Heart left ventricle (tissue), 16 donors: ENCODE data around the gene IGFL2. TPM values are rescaled to one million over a fixed set of nuclear protein-coding genes. Genes with fewer than 3 reads are reported as not detected.
"Not testable (repeated sequence)": the region's sequence is repeated elsewhere in the genome, so short reads cannot be mapped to it uniquely, and the experiment has no call there.

Experiments
- ATAC-seq, 4 donors: fragments of 200-7000 bp; cut with Tn5 transposase; one replicate each; pipeline ENCODE4 v1.9.1; 2020 to 2022; ENCODE audit warnings: moderate library complexity in 4 of 4, mild to moderate bottlenecking in 3 of 4, moderate number of reproducible peaks in 1 of 4
- DNase-seq, 5 donors: peaks; one replicate each; pipeline ENCODE4 v3.0.0-alpha.2; 2020
- H3K27ac ChIP-seq, 12 donors: fragments of 200-600 bp; sonication (generic) in 4 of 12; one replicate each; pipeline versions ENCODE4 v1.5.0 to v1.8.0; 2016 to 2022; ENCODE audit warnings: mild to moderate bottlenecking in 2 of 12
- H3K27me3 ChIP-seq, 9 donors: fragments of 200-600 bp; sonication (generic) in 2 of 9; one replicate each; pipeline versions ENCODE4 v1.5.1 to v1.8.0; 2016 to 2022; ENCODE audit warnings: mild to moderate bottlenecking in 3 of 9
- H3K36me3 ChIP-seq, 9 donors: fragments of 200-600 bp; sonication (generic) in 2 of 9; one replicate each; pipeline versions ENCODE4 v1.5.0 to v1.8.0; 2018 to 2022; ENCODE audit warnings: mild to moderate bottlenecking in 2 of 9
- H3K4me1 ChIP-seq, 12 donors: fragments of 200-600 bp; sonication (generic) in 4 of 12; one replicate each; pipeline versions ENCODE4 v1.5.0 to v1.8.0; 2016 to 2022; ENCODE audit warnings: mild to moderate bottlenecking in 3 of 12
- H3K4me3 ChIP-seq, 12 donors: fragments of 200-600 bp; sonication (generic) in 4 of 12; one replicate each; pipeline versions ENCODE4 v1.5.0 to v1.8.0; 2017 to 2022; ENCODE audit warnings: mild to moderate bottlenecking in 9 of 12, moderate library complexity in 4 of 12
- H3K9me3 ChIP-seq, 12 donors: fragments of 200-600 bp; sonication (generic) in 4 of 12; one replicate each; pipeline versions ENCODE4 v1.5.0 to v1.8.0; 2016 to 2022; ENCODE audit warnings: mild to moderate bottlenecking in 1 of 12
- POLR2A ChIP-seq, 2 donors: fragments of 450-650 bp; IDR thresholded peaks; one replicate each; pipeline ENCODE4 v1.6.1; 2017; ENCODE audit warnings: antibody characterized with exemption in 2 of 2, mild to moderate bottlenecking in 2 of 2, moderate library complexity in 2 of 2
- WGBS, 4 donors: extraction: QIAGEN DNeasy Blood & Tissue Kit in 2 of 4; methylation state at CpG; one replicate each; pipeline versions ENCODE4 v1.1.5 to v1.1.7; 2013 to 2018; 5-methylcytosine and 5-hydroxymethylcytosine counted together
- intact Hi-C, 10 donors: fragments of 100-400 bp; cut with DNase I; formaldehyde crosslinking; loops; one replicate each; pipeline versions ENCODE4 v1.11.1 to v1.14.2; 2022
- polyA plus RNA-seq, 2 donors: library from polyadenylated mRNA; stranded (reverse); fragments of 200-250 nt; gene quantifications; one replicate each; pipeline ENCODE4 v1.2.3, GENCODE V29; 2013
- total RNA-seq, 9 donors: library from RNA; depleted of rRNA in 2 of 9; stranded (reverse); fragments of >200 nt in 2 of 9; fragmentation: NEBNext Ultra II Directional in 3 of 9; extraction: Animal tissue kit (Norgen Biotek cat#: 25700) in 3 of 9; gene quantifications; one replicate each; pipeline versions ENCODE4 v1.1.0 to v1.2.4, GENCODE V29; 2016 to 2023
- TF ChIP-seq, protein P1 (sequence below), 12 donors: fragments of 200-600 bp; sonication (generic) in 4 of 12; IDR thresholded peaks; one replicate each; pipeline versions ENCODE4 v1.5.0 to v1.8.0; 2018 to 2022; ENCODE audit warnings: antibody characterized with exemption in 12 of 12, mild to moderate bottlenecking in 5 of 12
- donor health status: ischemic (EF 13 %, LVEDD 7.1; RV severe dilation, severe dysfunction).
- donor health status: healthy with polysubstance abuse.
- donor health status: DM: no; HTN: yes; CAD: no.
- donor health status: DM: no; HTN: no; CAD: no.
- donor health status: ischemic (EF 25% LVEDD 6.9; RV normal size, moderate dysfunction).
- donor health status: ischemic (EF 25% LVEDD 5.7; RV mildly dilated, moderate dysfunction).
- donor health status: healthy.
- donor health status: DM: yes; HTN: yes; CAD: no.
- donor health status: ischemic (EF 35%, LVEDD 5.7; RV mildly dilated, moderate dysfunction).
- donor health status: nonischemic (EF 11% LVEDD 7.7; RV severe dilation, severe dysfunction).
- donor health status: DM: yes; HTN: yes; CAD: no.
- donor health status: PGD.
- donor health status: ischemic (EF 29% LVEDD 5.4; RV normal size, mild dysfunction).
- donor health status: nonischemic (EF 23%, LVEDD 6.1; RV moderate dilation, normal function).

IGFL2 gene
- total and polyA plus RNA-seq, 11 donors: 1.4 TPM; not detected in 10

DNA sequence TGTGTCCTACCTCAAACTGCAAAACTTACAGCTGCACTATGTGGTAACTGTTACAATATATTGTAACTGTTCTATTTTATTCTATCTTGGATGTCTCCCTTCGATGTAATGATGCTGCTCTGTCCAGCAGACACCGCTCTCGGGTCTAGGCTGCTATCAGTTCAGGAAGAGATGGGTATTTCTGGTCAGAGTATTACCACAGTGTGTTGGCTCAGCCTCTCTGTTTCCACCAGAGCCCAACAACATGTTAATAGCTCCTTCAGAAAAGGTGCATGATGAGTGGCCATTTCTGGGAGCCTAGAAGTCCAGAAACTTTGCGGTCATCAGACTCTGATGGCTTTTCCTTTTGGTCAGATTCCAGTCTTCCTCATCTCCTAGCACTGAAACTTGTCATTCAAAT lies 45.6 kb downstream of the IGFL2 start:
- no peak for ATAC-seq
- peaks cover 0 to 18% (median 0%) of the 10 kb centered on the region in 12 donors for H3K4me1 ChIP-seq
- 53 to 62% (median 59%) methylated on average over 4 of the region's 4 CpGs for WGBS, 4 donors
- DNase-seq: no peak
- peaks cover 0 to 47% (median 9%) of the 10 kb centered on the region in 9 donors for H3K27me3 ChIP-seq
- H3K36me3 ChIP-seq: no peaks in the 10 kb centered on the region
- intact Hi-C loops: loop anchor here in 1 of 10 donors (5.0 kb wide), 1 partner anchor 166 kb away; no protein-coding TSS in a partner anchor
- TF ChIP-seq POLR2A (IDR thresholded peaks at IDR 0.05): no peak
- TF ChIP-seq, protein P1, sequence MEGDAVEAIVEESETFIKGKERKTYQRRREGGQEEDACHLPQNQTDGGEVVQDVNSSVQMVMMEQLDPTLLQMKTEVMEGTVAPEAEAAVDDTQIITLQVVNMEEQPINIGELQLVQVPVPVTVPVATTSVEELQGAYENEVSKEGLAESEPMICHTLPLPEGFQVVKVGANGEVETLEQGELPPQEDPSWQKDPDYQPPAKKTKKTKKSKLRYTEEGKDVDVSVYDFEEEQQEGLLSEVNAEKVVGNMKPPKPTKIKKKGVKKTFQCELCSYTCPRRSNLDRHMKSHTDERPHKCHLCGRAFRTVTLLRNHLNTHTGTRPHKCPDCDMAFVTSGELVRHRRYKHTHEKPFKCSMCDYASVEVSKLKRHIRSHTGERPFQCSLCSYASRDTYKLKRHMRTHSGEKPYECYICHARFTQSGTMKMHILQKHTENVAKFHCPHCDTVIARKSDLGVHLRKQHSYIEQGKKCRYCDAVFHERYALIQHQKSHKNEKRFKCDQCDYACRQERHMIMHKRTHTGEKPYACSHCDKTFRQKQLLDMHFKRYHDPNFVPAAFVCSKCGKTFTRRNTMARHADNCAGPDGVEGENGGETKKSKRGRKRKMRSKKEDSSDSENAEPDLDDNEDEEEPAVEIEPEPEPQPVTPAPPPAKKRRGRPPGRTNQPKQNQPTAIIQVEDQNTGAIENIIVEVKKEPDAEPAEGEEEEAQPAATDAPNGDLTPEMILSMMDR (IDR thresholded peaks at IDR 0.05): no peak
- no peak overlapping the region for H3K27ac ChIP-seq
- no peaks in the 10 kb centered on the region for H3K9me3 ChIP-seq
- no peak overlapping the region for H3K4me3 ChIP-seq

DNA sequence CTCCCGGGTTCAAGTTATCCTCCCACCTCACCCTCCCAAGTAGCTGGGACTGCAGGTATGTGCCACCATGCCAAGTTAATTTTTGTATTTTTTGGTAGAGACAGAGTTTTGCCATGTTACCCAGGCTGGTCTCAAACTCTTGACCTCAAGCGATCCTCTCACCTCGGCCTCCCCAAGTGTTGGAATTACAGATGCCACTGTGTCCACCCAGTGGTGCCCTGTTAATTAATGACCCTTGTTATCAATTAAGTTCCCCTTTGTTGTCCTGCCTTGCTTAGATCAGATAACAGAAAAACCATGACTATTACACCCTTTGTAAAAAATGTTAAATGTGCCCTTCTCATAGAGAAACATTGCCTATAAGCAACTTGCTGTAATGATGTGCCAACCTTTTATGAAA lies 47.1 kb downstream of the IGFL2 start:
- peaks cover 0 to 18% (median 0%) of the 10 kb centered on the region in 12 donors for H3K4me1 ChIP-seq
- peaks cover 0 to 32% (median 4%) of the 10 kb centered on the region in 9 donors for H3K27me3 ChIP-seq
- no peak for TF ChIP-seq POLR2A (IDR thresholded peaks at IDR 0.05)
- TF ChIP-seq, protein P1 (IDR thresholded peaks at IDR 0.05): no peak
- H3K27ac ChIP-seq: no peak overlapping the region
- H3K36me3 ChIP-seq: no peaks in the 10 kb centered on the region
- DNase-seq (no peak), ATAC-seq (no peak)
- no peaks in the 10 kb centered on the region for H3K9me3 ChIP-seq
- no peak overlapping the region for H3K4me3 ChIP-seq
- WGBS, 4 donors: 87 to 93% (median 91%) methylated on average over 3 of the region's 3 CpGs
- intact Hi-C loops: no loop called here

DNA sequence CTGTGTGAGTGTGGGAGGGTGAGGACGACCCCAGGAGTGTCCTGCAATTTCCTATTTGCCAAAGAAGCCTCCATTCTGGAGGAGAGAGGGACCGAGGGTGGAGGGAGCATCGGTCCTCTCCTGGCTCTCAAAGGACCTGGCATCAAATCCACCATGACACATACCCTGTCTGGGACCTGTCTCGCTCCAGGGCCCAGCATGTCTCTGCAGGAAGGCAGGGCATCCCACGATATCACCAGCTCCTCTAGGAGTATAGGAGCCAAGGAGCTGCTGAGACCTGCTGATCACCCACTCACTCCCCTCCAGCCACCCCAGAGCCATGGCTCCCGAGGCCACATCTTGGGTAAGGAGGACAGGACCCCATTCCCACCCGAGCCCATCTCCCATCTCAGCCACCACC lies 47.9 kb downstream of the IGFL2 start:
- DNase-seq, H3K9me3 ChIP-seq, intact Hi-C loops, H3K36me3 ChIP-seq, H3K27ac ChIP-seq, ATAC-seq, H3K4me3 ChIP-seq: not testable (repeated sequence)
- Histone ChIP-seq H3K4me1 (peaks cover 0 to 18% (median 0%) of the 10 kb centered on the region in 12 donors), H3K27me3 (peaks cover 0 to 29% (median 4%) of the 10 kb centered on the region in 9 donors)
- 75 to 88% (median 78%) methylated on average over 6 to 7 of the region's 7 CpGs for WGBS, 4 donors

DNA sequence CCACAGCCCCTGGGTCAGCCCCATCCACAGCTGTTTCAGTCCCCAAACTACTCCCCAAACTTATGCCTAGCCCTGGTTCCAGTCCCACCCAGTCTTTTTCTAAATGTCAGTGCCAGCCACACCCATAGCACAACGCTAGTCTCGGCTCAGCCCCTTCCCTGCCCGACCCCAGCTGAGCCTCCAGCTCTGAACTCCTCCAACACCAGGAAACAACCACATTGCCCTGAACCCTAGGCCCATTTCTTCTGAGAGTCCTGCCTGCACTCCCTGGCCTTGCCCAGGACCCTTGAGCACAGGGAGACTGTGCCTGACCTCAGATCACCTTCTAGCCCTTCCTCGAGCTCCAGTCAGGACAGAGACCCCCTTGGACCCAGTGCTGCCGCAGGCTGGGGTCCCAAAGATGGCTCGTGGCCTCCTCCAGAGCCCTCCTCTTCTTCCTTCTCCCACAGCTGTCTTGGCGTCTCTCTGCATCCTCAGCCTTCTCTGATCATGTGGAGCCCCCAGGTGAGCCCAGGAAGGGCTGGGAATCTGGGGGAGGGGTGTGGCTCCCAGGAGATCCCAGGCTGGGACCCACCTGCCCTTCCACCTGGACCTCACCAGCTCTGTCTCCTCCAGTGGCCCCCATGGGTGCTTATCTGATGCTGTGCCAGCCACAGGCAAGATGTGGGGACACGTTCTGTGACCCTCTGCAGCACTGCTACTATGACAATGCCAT lies 48.5 kb downstream of the IGFL2 start:
- Histone ChIP-seq H3K27me3 (peaks cover 0 to 23% (median 4%) of the 10 kb centered on the region in 9 donors), H3K4me1 (peaks cover 0 to 18% (median 0%) of the 10 kb centered on the region in 12 donors), H3K9me3 (no peaks in the 10 kb centered on the region), H3K4me3 (no peak overlapping the region), H3K36me3 (no peaks in the 10 kb centered on the region), H3K27ac (no peak overlapping the region)
- DNase-seq (no peak), ATAC-seq (no peak)
- intact Hi-C loops: no loop called here
- no peak for TF ChIP-seq POLR2A (IDR thresholded peaks at IDR 0.05)
- WGBS, 4 donors: 62 to 77% (median 66%) methylated on average over 7 to 8 of the region's 8 CpGs

DNA sequence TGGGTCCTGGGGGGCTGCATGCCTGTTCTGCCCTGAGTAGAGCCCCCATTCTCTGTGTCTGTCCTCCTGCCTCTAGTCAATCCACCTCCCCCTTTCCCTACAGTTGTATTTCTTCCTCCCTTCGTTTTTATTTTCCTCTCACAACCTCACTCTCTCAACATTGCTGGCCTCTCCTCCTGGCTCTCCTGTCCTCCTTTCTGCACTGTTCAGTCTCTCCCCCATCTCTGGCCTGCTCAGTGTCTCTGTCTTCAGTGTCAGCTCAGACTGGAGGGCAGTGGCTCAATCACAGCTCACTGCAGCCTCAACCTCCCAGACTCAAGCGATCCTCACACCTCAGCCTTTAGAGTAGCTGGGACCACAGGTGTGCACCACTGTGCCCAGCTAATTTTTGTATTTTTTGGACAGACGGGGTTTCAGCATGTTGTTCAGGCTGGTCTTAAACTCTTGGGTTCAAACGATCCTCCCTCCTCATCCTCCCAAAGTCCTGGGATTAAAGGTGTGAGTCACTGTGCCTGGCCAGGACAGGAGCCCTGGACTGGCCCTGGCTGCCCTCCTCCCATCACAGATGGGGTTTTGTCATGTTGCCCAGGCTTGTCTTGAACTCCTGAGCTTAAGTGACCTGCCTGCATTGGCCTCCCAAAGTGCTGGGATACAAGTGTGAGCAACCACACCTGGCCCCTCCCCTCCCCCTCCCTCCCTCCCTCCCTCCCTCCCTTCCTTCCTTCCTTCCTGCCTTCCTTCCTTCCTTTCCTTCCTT lies 49.5 kb downstream of the IGFL2 start:
- ATAC-seq: no peak
- no peak for TF ChIP-seq POLR2A (IDR thresholded peaks at IDR 0.05)
- TF ChIP-seq, protein P1 (IDR thresholded peaks at IDR 0.05): no peak

More for the DNA sequence above, 49.5 kb downstream of the IGFL2 start:
- Histone ChIP-seq H3K36me3 (no peaks in the 10 kb centered on the region), H3K9me3 (no peaks in the 10 kb centered on the region), H3K4me3 (no peak overlapping the region), H3K4me1 (peaks cover 0 to 17% (median 0%) of the 10 kb centered on the region in 12 donors), H3K27ac (no peak overlapping the region), H3K27me3 (peaks cover 0 to 19% (median 4%) of the 10 kb centered on the region in 9 donors)
- 62 to 74% (median 68%) methylated on average over 4 of the region's 4 CpGs for WGBS, 4 donors
- DNase-seq: no peak
- intact Hi-C loops: no loop called here
